Measurements from ENCODE around the gene MFAP4.
A peak's percentile ranks its signal among the peaks of the same experiment; 100 is the strongest.

Gene MFAP4

GRCh38 chr17:19386974-19387920 is at the start of gene MFAP4:
Gene MFAP4 (minus strand): TSS chr17:19387190. CDS start chr17:19387155, 35 bp downstream.
- DNase-seq = no peak

GRCh38 chr17:19433727-19434340 is 46.8 kb upstream of the MFAP4 start:
- DNase-seq = no peak

- no peak for DNase-seq
Observed at GRCh38 chr17:19433255-19433654, 46.3 kb upstream of the MFAP4 start.

- no peak for DNase-seq
Observed at GRCh38 chr17:19431691-19432090, 44.7 kb upstream of the MFAP4 start.

GRCh38 chr17:19426631-19427030 is 39.6 kb upstream of the MFAP4 start:
- no peak for DNase-seq

- no peak for DNase-seq
Observed at GRCh38 chr17:19424934-19425868, 38.2 kb upstream of the MFAP4 start.

- no peak for DNase-seq
Observed at GRCh38 chr17:19421926-19422325, 34.9 kb upstream of the MFAP4 start.

GRCh38 chr17:19421219-19421618 is 34.2 kb upstream of the MFAP4 start:
- DNase-seq = no peak

- peak; percentile 55 for DNase-seq
Observed at GRCh38 chr17:19418251-19418992, 31.4 kb upstream of the MFAP4 start.

- DNase-seq = no peak
Observed at GRCh38 chr17:19417611-19418010, 30.6 kb upstream of the MFAP4 start.

GRCh38 chr17:19415806-19416775 is 29.1 kb upstream of the MFAP4 start:
- DNase-seq = no peak

- no peak for DNase-seq
Observed at GRCh38 chr17:19415311-19415710, 28.3 kb upstream of the MFAP4 start.

- DNase-seq = no peak
Observed at GRCh38 chr17:19414396-19415280, 27.6 kb upstream of the MFAP4 start.

- no peak for DNase-seq
Observed at GRCh38 chr17:19413761-19414160, 26.8 kb upstream of the MFAP4 start.

GRCh38 chr17:19412984-19413383 is 26.0 kb upstream of the MFAP4 start:
- no peak for DNase-seq

GRCh38 chr17:19412510-19412909 is 25.5 kb upstream of the MFAP4 start:
- no peak for DNase-seq

GRCh38 chr17:19411631-19412030 is 24.6 kb upstream of the MFAP4 start:
- no peak for DNase-seq

- DNase-seq = no peak
Observed at GRCh38 chr17:19410875-19411620, 24.1 kb upstream of the MFAP4 start, which contains the start of gene RNF112. Gene RNF112 (plus strand): TSS chr17:19411232. CDS start chr17:19411409, 177 bp downstream.

- DNase-seq = no peak
Observed at GRCh38 chr17:19410091-19410490, 23.1 kb upstream of the MFAP4 start.
